DMS153 treated with DMSO at 0.1 percent for 48 hours (cell line): ENCODE data around the gene TMIE.

Experiments
- DNase-seq: peaks from one replicate; lab custom pipeline; 2025; ENCODE audit not compliant: unreplicated experiment; lab: John Stamatoyannopoulos, UW

TMIE gene, protein sequence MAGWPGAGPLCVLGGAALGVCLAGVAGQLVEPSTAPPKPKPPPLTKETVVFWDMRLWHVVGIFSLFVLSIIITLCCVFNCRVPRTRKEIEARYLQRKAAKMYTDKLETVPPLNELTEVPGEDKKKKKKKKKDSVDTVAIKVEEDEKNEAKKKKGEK

DNA sequence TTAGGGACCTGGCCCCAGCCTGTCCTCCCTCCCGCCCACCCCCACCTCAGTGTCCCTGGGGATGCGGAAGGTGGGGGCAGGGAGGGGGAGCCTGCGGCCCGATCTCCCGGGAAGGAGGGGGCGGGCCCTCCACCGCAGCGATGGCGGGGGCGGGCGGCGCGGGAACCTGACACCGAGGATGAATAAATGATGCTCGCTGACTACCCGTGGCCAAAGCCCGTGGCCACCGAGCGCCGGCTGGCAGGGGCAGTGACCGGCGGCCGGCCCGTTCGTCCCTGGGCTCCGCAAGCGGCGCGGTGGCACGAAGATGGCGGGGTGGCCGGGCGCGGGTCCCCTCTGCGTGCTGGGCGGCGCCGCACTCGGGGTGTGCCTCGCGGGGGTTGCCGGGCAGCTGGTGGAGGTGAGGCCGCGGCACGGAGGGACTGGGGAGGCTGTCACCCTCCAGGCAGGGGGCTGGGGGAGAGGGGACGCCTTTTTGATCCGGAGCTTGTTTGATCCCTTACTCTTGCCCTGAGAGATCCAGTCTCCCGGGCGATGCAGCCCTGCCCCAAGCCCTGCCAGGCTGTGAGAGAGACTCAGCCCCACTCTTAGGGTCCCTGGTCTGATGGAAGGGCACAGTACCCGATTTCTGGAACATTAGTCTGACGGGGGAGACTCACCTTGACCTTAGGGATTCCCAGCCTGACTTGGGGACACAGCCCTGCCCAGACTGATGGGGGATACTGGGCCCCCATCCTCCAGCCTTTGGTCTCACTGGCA lies at the start of gene TMIE:
Gene TMIE, plus strand, starts transcription at position 212 of the 759 bp plus-strand sequence. Its CDS starts 96 bp downstream, at position 308.
- no peak for DNase-seq

DNA sequence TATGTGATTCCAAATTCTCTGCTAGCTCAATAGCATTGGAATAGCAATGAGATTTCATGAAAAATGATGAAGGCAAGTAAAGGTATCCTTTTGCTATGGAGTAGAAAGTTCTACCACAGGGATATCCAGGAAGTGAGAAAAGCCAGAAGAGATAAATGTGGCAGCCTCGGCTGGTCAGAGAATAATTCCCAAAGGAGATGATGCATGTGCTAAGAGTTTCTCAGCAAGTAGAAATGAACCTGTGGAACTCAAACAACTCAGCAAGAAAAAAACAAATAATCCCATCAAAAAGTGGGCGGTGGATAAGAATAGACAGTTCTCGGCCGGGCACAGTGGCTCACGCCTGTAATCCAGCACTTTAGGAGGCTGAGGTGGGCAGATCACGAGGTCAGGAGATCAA lies 45.9 kb upstream of the TMIE start:
- DNase-seq: no peak

DNA sequence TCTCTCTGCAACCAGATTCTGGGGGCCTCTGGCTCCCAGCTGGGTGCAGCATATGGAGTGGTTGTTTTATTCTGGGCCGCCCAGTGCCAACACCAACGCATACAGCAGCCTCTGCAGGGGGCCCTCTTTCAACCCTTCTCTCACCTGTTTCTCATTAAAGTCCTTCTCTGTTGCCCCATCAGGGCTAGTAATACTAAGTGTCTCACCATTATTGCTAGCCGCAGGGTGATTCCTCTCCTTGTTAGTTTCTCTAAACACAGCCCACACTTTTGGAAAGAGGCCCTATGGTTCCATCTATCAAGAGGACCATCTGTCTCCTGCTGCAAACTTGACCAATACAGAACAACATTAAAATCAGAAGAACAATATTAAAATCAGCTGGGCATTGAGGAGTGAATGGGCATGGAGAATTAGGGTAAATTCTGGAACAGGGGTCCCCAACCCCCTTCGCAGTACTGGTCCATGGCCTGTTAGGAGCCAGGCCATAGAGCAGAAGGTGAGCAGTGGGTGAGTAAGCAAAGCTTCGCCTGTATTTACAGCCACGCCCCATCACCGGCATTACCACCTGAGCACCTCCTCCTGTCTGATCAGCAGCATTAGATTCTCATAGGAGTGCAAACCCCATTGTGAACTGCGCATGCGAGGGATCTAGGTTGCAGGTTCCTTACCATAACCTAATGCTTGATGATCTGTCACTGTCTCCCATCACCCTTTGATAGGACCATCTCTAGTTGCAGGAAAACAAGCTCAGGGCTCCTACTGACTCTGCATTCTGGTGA lies 44.2 kb upstream of the TMIE start:
- DNase-seq: no peak

DNA sequence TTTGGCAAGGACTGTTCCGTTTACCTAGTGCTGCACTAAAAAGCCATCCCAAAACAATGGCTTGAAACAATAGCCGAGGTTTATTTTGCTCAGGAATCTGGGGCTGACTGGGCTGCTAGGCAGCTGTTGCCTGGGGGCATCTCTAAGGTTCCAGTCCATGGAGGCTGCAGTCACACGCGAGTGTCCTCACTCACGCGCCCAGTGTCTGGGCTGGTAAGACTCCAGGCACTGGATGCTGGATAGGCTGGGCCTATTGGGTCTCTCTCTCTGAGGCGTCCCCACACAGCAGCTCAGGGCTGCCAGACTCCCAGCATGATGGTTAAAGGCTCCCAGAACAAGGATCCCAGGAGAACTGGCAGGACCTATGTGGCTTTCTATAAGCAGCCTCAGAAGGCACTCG lies 41.9 kb upstream of the TMIE start:
- DNase-seq: no peak

DNA sequence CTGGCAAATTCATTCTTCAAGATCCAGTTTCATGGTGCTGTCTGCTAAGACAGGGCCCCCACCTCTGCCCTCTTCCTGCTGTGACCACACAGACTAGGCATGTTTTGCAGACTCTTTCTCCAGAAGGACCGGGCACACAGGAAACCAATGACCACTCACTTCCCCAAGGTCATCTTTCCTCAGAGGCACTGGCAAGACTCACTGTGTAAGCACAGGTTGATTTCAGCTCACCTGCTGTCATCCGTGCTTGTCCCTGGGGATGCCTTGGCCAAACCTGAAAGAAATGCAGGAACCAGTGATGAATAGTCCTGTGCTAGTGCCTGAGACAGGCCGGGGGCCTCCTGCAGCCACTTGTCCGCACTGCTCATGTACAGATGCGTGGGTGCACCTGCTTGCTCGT lies 41.2 kb upstream of the TMIE start:
- no peak for DNase-seq

DNA sequence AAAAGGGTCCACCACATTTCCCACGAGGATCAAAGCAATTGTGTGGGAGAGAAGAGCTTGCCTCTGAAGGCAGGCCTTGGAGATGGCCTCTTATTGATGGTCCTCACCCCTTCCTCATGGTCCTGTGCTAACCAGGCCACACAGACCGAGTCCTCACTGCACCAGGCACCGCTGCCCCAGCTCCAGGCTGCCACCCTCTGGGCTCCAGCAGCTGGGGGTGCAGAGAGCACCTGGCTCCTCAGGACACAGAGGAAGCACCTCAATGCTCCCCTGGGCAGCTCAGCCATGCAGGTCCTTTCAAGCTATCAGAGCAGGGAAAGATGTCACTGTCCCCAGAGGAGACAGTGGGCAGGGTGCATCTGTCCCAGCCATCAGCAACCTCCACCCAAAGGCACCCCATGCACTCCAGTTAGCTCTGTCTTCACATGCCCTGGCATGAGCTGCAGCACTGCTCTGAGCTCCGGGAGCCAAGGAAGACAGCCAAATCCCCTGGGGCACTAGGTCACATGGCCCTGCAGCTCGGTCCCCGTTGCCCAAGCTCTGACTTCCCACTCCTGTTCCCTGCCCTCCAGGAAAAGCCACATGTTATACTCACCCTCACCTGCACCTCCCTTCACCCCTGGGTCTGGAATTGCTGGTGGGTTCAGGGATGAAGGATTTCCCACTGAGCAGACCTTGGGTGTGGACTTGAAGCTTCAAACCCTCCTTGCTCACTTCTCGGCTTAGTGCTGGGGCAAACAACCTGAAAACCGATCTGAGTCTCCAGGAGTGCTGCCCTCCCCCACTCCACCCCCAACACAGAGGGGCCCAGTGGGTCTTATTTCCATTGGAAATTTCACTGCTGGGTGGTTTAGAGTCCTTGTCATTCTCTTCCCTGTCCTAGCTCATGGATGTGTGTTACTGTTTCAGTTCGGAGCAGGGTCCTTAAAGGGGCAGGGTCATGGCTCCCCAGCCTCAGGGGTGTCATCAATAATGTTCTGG lies 40.4 kb upstream of the TMIE start:
- DNase-seq: no peak

DNA sequence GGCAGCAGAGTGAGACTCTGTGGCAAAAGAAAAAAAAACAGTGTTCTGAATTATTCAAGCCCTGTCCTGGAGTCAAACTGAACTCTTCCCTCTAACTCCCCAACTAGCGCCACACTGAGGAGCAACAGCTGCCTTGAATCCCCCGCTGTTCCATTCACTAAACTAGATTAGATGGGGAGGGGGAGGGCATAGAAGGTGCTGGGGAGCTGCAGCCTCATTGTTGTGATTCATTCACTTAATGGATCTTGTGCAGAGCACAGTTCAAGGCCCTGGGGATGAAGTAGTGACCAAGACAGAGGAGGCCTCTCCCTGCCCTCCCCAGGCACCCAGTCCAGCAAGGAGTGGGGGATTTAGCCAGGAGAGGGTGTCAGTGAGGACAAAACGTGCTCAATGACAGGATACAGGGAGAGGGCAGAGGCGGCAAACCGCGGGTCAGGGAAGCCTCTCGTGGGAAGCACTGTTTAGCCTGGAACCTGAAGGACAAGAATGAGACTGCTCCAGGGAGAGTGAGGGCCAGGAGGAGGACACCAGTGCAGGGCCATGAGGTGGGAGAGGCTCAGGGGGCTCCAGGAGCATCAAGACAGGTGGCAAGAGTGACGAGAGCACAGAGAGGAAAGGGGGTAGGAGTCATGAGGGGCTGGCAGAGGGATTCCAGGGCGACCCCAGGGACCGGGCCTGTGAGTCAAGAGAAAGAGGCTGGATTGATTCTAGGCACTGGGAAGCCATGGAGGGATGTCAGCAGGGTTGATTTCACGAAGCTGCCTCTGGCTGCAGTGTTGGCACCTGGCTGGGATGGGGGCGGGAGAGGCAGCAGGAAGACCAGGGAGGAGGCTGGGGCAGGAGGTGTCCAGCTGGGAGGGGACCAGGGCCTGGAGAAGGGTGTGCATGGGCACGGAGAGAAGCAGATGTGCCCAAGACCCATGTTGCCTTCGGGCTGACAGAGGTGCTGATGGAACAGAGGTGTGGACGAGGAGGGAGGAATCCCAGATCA lies 39.1 kb upstream of the TMIE start:
- DNase-seq: no peak

DNA sequence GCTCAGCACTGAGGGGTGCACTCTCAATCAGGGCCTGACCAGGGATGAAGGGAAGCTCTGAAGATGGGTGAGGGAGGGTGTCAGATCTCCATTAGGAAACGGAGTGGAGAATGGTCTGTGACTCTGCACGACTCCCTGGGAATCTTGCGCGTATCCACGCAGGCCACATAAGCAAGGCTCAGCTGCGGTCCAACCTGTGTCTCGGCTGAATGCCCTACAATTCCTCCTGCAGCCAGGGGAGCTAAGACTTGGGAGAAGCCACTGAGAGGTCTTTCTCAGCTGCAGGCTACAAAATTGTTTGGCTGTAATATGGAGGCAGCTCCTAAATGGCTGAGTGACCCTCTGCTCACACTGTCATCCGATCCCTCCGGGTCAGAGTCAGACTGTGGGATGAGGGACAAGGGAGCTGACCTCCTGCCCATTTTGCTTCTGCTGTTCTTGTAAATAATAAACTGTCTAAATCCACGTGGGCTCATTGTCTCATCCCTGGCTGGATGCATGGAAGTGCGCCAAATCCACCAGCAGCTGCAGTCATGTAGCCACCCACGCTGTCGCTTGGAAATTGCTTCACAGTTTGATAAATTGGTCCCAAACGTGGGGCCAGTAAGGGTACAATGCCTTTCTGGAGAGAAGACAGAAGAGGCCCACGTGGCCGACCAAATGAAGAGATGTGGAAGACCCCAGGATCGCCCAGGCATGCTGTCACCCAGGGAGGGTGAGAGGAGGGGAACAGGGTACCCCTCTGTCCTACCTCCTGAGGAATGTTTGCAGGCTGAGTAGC lies 38.2 kb upstream of the TMIE start:
- no peak for DNase-seq

DNA sequence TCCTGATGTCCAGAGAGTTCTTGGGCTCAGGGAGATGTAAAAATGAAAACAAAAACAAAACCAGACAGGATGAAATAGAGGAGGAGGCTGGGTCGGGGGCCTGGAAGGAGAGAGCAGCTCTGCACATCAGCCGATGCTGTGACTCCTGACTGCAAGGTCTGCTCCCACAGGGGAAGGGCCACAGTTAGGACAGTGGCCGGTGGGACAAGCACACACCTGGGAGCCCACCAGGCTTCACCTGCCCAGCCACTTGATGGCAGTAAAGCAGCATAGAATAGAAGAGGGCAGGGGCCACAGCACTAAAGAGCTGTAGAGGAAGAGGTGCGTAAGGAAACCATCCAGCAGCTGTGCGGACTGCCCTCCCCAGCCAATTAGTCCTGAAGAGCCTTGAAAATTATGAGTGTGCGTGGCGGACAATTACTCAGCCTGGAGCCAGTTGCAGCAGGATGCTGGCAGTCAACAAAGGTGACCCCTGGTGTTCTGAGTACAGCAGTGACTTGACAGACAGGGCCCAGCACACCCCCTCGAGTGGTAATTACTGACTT lies 37.5 kb upstream of the TMIE start:
- DNase-seq: no peak

DNA sequence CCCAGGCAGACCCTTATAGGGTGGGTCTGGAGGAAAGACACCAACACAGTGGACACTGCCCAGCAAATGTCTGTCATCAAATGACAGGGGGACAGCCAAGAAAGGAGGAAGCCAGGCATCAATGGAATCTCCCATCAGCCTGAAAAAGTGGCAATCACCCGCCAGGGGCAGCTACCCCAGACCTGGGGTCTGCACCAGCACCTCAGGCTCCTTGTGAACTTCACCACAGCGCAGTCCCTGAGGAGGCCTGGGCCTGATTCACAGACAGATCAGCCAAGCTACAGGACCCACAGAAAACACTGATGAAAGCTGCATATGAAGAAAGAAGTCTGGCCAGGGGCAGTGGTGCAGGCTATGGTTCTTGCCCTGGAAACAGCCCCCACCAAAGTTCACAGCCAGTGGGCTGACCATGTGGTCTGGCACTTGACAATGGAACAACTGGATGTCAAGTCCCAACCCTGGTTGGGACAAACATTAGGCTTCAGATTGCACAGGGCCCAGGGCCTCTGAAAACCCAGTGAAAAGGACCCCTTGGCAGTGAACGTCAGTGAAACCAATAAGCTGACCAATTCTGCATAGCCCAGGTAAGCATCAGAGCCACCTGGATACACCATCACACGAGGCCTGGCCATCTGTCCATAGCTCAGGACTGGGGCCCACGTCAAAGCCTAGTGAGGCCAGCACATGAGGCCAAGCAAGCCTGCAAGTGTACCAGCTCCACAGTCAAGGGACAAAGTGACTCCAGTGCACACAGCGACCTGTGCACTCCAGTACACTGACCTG lies 36.8 kb upstream of the TMIE start:
- DNase-seq: no peak

DNA sequence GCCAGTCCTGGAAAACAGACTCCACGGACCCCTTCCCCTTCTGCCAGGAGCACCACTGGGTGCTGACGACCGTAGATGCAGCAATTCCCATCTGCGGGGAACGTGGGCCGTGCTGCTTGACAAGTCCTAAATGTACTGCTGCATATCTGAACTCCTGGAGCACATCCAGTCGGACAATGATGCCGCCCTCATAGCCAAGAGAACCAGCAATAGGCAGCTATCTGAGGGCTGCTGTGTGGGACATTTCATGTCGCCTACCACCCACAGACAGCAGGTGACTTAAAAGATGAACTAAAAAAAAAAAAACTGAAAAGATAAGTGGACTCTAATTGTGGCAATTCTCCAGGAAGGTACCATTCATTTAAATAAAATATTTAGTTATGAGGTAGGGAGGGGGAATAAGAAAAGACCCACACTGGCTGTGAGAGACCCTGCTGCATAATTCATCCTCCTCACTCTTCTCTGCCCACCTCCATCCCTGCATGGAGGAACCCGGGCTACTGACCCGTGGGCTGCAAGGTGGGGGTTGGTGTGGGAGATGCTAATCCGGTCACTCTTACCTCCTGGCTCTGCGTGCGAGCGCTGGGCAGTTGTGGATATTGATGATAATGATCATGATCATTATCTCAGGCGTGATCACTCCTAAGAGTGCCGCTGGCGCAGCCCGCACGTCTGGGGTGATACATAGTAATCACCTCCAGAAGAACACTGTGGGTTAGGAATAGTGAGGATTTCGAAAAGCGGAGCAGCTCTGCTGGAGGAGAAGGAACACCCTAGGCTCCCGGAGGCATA lies 36.0 kb upstream of the TMIE start:
- DNase-seq: no peak

DNA sequence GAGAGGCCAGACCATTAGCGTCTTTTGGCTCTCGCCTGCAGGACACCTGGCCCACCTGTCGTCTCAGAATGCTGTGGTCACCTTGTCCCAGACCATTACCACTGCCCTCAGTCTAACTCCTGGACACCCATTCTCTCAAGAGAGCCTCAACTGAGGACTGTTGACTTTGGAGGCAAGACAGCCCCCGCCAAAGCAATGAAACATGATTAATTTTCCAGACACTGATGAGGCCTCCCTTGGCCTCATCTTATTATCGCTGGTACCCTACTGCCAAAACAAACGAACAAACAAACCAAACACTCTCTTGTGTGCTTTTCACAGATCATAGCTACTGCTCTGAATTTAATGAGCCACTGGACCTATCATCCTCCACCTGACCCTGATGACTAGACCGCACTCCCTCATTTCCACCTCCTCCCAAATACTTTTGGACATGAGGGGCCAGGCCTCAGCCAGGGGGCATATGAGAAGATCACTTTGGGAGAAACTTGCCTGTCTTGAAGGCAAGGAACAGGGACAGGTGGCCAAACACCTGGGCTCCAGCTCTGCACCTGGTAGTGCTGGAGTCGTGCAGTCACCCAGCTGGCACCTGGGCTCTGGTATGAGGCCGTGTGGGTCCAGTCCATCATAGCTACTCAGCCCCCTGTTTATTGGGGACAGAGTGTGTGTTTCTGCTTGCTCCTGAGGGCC lies 35.3 kb upstream of the TMIE start:
- DNase-seq: no peak

DNA sequence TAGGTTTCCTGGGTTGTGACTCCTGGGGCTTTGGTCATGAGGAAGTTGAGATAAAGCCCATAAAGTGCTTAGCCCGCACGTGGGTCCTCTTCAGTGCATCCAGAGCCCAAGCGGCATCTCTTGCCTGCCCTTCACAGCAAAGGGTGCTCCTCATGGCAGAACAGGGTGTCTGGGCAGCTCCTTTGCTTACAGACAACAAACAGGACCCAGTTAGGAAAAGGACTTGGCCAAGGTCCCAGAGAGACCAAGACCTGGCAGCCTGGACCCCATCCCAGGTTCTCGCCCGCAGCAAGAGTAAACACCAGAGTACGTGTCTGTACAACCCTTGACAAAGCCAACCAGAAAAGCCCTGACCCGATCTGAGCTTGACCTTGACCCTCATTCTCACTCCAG lies 34.7 kb upstream of the TMIE start:
- DNase-seq: no peak

DNA sequence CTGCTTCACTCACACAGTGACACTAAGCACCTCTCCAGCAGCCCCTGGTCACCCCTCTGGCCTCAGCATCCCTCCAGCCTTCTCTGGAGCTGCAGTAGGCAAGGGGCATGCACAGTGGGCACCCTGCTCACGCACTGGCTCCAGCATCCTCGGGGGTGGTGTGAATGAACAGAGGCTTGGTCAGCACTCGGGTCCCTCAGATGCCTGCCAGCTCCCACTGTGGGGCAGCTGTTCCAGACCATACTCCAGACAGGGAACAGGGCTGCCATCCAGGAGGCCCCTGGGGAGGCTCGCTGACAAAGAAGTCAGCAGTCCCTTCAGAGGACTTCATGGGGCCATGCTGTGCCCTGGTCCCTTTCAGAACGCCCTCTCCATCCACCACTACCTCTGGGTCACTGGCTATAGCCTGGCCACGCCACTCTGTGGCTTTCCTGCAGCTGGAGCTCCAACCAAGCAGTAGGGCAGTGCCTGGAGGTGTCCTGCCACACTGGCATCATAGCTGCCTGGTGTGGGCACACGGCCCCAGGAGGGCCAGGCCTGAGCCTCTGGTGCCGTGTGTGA lies 34.1 kb upstream of the TMIE start:
- no peak for DNase-seq

DNA sequence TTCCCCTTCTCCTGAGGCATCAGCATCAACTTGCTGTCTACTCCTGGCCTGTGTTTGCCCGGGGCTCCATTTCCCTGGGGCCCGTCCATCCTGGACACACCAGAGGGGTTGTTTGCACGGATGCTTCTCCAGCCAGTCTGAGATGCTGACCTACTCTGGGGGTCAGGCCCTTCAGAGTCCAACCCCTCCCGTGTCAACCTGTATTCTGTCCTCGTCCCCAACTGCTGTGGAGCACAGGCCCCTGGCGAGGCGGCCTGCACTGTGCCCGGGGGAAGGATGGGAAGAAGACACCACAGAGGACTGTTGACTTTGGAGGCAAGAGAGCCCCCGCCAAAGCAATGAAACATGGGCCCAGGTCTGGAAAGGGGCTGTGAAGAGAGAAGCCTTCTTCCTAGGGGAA lies 33.5 kb upstream of the TMIE start:
- no peak for DNase-seq

DNA sequence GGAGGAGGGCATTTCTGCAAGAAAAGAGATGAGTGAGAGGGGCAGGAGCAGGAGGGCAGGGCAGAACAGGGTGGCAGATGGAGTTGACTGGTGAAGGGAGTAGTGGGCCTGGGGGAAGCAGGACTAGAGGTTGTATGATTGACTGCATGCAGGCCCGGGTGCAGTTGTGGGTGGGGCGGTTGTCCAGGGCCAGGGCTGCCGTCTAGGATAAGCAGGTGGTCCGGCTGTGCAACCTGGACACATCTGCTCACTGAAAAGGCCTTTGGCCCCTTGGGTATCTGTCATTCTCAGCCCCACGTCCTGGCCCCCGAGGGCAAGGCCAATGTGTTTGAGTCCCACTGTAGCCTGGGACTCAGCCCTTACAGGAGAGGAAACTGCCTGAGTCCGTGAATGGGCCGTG lies 33.1 kb upstream of the TMIE start:
- no peak for DNase-seq
